Lower leg skin (tissue), 4 donors: ENCODE data around the gene SLC44A4. TPM values are rescaled to one million over a fixed set of nuclear protein-coding genes. Genes with fewer than 3 reads are reported as not detected.
"Not testable (repeated sequence)": the region's sequence is repeated elsewhere in the genome, so short reads cannot be mapped to it uniquely, and the experiment has no call there.

ENCODE experiments used
- DNase-seq, 2 donors: peaks; one replicate each; pipeline ENCODE4 v3.0.0-alpha.2; 2019; ENCODE audit warnings: low spot score in 2 of 2
- H3K4me3 ChIP-seq: fragments of 200-600 bp; sonication (generic); 2 replicates; pipeline ENCODE4 v1.5.1; 2017; ENCODE audit warnings: mild to moderate bottlenecking, low read depth; ENCODE audit not compliant: poor library complexity, severe bottlenecking
- POLR2A ChIP-seq, 2 donors: fragments of 450-650 bp; IDR thresholded peaks; one replicate each; pipeline ENCODE4 v1.6.1; 2016 to 2017; ENCODE audit warnings: antibody characterized with exemption in 2 of 2, mild to moderate bottlenecking in 1 of 2, moderate library complexity in 1 of 2
- WGBS, 2 donors: methylation state at CpG; one replicate each; pipeline ENCODE4 v1.1.5; 2018; 5-methylcytosine and 5-hydroxymethylcytosine counted together
- intact Hi-C: fragments of 100-400 bp; cut with DNase I; formaldehyde crosslinking; loops from one replicate; pipeline ENCODE4 v1.15.0; 2023; ENCODE audit warnings: low total_unique reads
- total RNA-seq, 4 donors: library from RNA; depleted of rRNA; stranded (reverse); fragments of >200 nt; gene quantifications; one replicate each; pipeline ENCODE4 v1.1.0, GENCODE V29; 2016
- TF ChIP-seq, protein P1 (sequence below), 3 donors: fragments of 450-650 bp; IDR thresholded peaks; one replicate each; pipeline ENCODE4 v1.5.1; 2016; ENCODE audit warnings: antibody characterized with exemption in 3 of 3, mild to moderate bottlenecking in 3 of 3, moderate library complexity in 2 of 3

Gene SLC44A4
- total RNA-seq, 4 donors from 2014 or later, result 1.6 to 5.2 (median 3.2) TPM

DNA sequence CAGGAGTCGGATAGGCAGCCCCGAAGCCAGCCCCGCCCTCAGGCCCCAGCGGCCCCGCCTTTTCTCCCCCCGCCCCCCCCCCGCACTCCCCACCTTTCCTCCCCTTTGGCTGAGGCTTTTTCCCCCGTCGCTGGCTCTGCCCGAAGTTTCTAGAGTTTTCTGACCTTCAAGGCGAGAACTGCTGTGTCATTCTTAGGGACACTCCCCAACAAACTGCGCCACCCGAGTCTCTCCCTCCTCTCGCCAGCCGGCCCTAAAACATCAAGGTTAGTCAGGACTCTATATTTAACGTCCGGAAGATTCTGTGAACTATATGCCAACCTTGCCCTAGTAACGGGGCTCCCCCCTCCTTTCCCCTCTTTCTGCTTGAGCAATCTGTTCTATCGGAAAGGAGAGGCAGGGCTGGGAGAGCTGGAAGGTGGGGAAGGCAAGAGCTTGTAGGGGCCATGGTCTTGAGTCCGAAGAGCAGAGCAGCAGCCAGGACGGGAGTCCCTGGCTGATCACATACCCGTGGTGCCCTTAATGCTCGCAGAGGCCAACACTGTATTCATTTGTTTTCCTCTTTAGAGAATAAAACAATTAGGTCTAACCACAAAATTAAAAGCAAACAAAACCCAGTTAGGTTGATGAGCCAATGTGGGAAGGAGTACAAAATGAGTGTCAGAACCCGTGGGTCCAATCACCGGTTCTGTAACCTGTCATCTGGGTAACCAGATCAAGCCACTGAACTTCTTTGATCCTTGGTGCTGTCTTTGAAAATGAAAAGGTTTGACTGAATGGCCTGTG, 56.6 kb downstream of the SLC44A4 start:
- H3K4me3 ChIP-seq, result peak overlapping the region; percentile 19
- TF ChIP-seq POLR2A (IDR thresholded peaks at IDR 0.05), result peak in 1 of 2 donors; percentile 50
- TF ChIP-seq, protein P1, sequence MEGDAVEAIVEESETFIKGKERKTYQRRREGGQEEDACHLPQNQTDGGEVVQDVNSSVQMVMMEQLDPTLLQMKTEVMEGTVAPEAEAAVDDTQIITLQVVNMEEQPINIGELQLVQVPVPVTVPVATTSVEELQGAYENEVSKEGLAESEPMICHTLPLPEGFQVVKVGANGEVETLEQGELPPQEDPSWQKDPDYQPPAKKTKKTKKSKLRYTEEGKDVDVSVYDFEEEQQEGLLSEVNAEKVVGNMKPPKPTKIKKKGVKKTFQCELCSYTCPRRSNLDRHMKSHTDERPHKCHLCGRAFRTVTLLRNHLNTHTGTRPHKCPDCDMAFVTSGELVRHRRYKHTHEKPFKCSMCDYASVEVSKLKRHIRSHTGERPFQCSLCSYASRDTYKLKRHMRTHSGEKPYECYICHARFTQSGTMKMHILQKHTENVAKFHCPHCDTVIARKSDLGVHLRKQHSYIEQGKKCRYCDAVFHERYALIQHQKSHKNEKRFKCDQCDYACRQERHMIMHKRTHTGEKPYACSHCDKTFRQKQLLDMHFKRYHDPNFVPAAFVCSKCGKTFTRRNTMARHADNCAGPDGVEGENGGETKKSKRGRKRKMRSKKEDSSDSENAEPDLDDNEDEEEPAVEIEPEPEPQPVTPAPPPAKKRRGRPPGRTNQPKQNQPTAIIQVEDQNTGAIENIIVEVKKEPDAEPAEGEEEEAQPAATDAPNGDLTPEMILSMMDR (IDR thresholded peaks at IDR 0.05), result no peak
- 1 to 2% methylated on average over 25 of the region's 25 CpGs for WGBS, 2 donors
- intact Hi-C loops, result no loop called here
- DNase-seq, result peak; percentile 88 to 97

DNA sequence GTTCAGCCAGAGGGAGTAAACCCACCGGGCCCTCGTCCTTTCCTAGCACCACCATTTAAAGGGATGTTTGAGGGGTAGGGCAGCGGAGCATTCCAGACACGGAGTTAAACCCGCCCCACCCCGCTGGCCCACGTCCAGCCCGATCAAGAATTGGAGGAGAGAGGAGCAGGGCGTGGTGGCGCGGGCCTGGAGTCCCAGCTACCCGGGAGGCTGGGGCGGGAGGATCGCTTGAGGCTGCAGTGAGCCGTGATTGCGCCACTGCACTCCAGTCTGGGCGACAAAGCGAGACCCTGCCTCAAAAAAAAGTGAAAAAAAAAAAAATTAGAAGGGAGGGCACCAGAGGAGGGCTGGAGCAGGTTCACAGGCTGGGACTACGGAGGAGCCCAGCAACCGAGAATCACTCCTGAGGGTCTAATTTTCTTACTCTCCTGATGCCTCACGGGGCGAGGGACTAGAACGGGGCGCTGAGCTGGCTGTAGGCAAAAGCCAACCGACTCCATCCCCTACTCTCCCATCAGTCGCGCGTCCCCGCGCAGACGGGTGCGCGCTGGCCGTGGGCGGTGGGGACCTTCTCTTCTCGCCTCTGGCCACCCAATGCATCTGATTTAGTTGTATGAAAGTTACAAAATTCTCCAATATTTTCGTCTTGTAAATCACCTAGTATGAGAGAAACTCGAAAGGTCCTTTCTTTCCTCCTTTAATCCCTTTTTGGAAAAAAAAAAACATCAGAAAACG, 57.3 kb downstream of the SLC44A4 start:
- peak in 1 of 2 donors; percentile 95 for DNase-seq
- no peak for TF ChIP-seq POLR2A (IDR thresholded peaks at IDR 0.05)
- TF ChIP-seq, protein P1 (IDR thresholded peaks at IDR 0.05), result no peak
- 4 to 5% methylated on average over 39 of the region's 39 CpGs for WGBS, 2 donors
- H3K4me3 ChIP-seq, result peak overlapping the region; percentile 18
- intact Hi-C loops, result no loop called here

DNA sequence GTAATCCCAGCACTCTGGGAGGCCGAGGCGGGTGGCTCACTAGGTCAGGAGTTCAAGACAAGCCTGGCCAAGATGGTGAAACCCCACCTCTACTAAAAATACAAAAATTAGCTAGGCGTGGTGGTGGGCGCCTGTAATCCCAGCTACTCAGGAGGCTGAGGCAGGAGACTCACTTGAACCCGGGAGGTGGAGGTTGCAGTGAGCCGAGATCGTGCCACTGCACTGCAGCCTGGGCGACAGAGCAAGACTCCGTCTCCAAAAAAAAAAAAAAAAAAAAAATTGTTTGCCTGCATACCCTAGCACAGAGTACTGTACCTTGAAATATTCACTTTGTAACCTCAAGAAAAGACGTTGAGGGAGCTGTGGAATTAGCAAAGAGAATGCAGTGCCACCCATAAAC, 58.4 kb downstream of the SLC44A4 start:
- intact Hi-C loops, H3K4me3 ChIP-seq, DNase-seq: not testable (repeated sequence)
- WGBS, 2 donors, result 67 to 79% methylated on average over 9 to 10 of the region's 10 CpGs

DNA sequence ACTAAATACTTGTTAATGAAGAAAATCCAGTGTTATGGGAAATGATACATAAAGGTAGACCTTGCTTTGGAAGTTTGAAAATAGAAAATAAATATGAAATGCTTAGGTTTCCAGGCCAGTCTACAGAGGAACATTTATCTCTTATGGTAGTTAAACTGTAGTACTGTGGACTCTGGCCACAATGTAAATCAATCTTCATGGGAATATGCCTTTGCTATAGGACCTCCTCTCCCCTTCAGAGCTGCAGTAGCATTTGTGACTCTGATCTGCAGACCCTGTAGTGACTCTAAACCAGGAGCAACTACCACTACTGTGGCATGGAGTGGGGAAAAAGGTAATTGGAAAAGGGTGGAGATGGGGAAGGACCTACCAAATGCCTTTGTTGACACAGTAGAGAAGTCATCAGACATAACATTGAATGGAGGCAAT, 58.9 kb downstream of the SLC44A4 start:
- TF ChIP-seq, protein P1 (IDR thresholded peaks at IDR 0.05), result no peak
- no peak for TF ChIP-seq POLR2A (IDR thresholded peaks at IDR 0.05)
- no peak for DNase-seq
- H3K4me3 ChIP-seq, result no peak overlapping the region
- intact Hi-C loops, result no loop called here

DNA sequence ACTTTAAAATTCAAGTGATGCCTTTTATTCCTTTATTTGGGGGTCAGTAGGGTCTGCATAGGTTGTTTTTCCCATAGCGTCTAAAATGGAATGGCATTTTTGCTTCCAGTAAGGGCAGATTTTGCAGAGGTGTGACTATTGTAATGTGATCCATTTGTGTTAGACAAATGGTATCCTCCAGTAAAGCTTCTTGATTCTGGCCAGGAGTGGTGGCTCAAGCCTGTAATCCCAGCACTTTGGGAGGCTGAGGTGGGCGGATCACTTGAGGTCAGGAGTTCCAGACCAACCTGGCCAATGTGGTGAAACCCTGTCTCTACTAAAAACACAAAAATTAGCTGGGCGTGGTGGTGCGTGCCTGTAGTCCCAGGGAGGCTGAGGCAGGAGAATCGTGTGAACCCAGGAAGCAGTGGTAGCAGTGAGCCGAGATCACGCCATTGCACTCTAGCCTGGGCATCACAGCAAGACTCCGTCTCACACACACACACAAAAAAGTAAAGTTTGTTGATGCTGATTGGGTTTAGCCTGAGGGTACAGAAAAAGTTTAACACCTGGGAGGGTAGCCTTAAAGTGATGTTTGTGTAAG, 60.8 kb downstream of the SLC44A4 start:
- 11 to 29% methylated on average over 8 of the region's 8 CpGs for whole genome bisulfite sequencing, 2 donors

DNA sequence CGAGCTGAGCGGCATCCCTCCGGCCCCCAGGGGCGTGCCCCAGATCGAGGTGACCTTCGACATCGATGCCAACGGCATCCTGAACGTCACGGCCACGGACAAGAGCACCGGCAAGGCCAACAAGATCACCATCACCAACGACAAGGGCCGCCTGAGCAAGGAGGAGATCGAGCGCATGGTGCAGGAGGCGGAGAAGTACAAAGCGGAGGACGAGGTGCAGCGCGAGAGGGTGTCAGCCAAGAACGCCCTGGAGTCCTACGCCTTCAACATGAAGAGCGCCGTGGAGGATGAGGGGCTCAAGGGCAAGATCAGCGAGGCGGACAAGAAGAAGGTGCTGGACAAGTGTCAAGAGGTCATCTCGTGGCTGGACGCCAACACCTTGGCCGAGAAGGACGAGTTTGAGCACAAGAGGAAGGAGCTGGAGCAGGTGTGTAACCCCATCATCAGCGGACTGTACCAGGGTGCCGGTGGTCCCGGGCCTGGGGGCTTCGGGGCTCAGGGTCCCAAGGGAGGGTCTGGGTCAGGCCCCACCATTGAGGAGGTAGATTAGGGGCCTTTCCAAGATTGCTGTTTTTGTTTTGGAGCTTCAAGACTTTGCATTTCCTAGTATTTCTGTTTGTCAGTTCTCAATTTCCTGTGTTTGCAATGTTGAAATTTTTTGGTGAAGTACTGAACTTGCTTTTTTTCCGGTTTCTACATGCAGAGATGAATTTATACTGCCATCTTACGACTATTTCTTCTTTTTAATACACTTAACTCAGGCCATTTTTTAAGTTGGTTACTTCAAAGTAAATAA, 61.5 kb downstream of the SLC44A4 start:
- peak overlapping the region; percentile 38 for H3K4me3 ChIP-seq
- 28 to 31% methylated on average over 16 of the region's 37 CpGs for WGBS, 2 donors
- DNase-seq, intact Hi-C loops: not testable (repeated sequence)

More for the DNA sequence above, 60.8 kb downstream of the SLC44A4 start:
- intact Hi-C loops, DNase-seq: not testable (repeated sequence)
- H3K4me3 ChIP-seq, result peak overlapping the region; percentile 20
